Measurements from ENCODE around the gene RIPPLY2.

The RIPPLY2 gene

DNA sequence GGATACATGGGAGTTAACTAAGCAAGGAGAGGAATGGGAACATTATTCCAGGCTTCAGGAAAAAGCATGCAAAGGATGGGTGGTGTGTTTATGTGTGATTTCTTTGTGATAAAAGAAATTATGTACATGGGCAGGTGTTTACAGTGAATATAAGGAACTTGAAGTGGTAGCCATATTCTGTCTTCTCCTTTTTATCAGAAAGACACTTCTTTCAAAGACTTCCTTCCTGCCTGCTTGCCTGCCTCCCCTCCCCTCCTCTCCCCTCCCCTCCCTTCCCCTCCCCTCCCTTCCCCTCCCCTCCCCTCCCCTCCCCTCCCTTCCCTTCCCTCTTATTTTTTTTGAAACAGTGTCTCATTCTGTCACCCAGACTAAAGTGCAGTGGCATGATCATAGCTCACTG lies 20.7 kb downstream of the RIPPLY2 start:
- H3K27me3 ChIP-seq (ENCODE audit: control insufficient read depth, insufficient read depth, low read length, poor library complexity, severe bottlenecking), result no peaks in the 10 kb centered on the region
- peaks cover 5% of the 10 kb centered on the region for H3K4me1 ChIP-seq (ENCODE audit: control insufficient read depth, insufficient read depth, low read length)

DNA sequence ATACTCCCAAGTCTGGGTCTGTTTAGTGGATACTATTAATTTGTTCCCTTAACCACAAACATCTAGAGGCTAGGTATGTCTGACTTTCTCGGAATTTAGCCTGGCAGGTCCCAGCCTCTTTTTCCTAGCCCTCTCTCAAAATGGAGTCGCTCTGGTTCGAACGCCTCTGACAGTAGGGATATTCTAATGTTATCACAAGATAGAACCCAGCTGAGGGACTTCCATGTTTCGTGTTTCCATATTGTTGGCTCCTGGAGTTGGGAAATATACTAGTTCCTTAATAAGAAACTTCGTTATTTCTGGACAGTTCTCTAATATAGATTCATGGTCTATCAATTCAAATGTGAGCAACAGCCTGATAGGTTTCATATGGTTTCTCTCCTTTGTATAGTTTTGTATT lies 22.7 kb downstream of the RIPPLY2 start:
- no peaks in the 10 kb centered on the region for H3K27me3 ChIP-seq (ENCODE audit: control insufficient read depth, insufficient read depth, low read length, poor library complexity, severe bottlenecking)
- H3K9me3 ChIP-seq (ENCODE audit: control insufficient read depth, low read length), result no peaks in the 10 kb centered on the region
- 96 to 97% methylated on average over 6 of the region's 6 CpGs for whole genome bisulfite sequencing, 2 experiments
- H3K36me3 ChIP-seq (ENCODE audit: control insufficient read depth, insufficient read depth, low read length), result no peaks in the 10 kb centered on the region
- H3K4me3 ChIP-seq (ENCODE audit: insufficient read depth, low read depth, low read length), result no peak overlapping the region
- peaks cover 5% of the 10 kb centered on the region for H3K4me1 ChIP-seq (ENCODE audit: control insufficient read depth, insufficient read depth, low read length)
- no peak overlapping the region for H3K27ac ChIP-seq (ENCODE audit: insufficient read depth, low read depth, low read length, poor library complexity, severe bottlenecking)

More for the DNA sequence above, 20.7 kb downstream of the RIPPLY2 start:
- Histone ChIP-seq H3K4me3 (ENCODE audit: insufficient read depth, low read depth, low read length) (no peak overlapping the region), H3K36me3 (ENCODE audit: control insufficient read depth, insufficient read depth, low read length) (no peaks in the 10 kb centered on the region), H3K27ac (ENCODE audit: insufficient read depth, low read depth, low read length, poor library complexity, severe bottlenecking) (no peak overlapping the region), H3K9me3 (ENCODE audit: control insufficient read depth, low read length) (no peaks in the 10 kb centered on the region)

DNA sequence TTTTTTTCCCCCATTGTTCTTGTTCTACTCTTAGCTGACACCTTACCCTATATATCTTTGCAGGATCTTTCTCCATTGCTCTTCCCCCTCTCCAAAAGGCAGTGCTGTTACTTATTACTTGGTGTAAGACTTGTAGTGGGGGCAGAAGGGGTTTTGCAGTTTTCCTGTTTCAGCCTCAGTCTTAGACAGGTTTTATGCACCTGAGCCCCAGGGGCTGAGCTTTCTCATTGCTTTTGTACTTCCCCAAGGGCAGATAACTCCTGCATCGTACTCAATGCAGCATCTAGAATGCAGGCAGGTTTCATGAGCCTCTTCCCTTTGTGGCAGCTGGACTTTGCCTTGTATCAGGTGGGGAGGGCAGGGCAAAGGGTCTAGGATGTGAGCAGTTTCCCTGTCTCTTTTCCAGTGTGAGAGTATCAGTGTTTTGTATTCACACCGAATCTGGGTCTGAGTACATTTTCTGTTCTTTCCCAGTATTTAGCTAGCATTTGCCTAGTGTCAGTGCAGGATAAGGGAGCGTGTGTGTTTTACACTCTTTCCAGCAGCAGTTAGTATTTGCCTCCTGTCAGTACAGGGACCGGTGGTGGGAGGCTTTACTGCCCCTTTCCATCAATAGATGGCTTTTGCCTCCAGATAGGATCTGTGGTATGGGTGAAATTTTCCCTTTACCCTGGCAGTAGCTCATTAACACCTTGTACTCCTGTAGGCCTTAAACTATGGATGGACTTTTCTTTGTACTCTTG lies 25.9 kb downstream of the RIPPLY2 start:
- Histone ChIP-seq H3K27me3 (ENCODE audit: control insufficient read depth, insufficient read depth, low read length, poor library complexity, severe bottlenecking) (no peaks in the 10 kb centered on the region), H3K9me3 (ENCODE audit: control insufficient read depth, low read length) (no peaks in the 10 kb centered on the region), H3K4me3 (ENCODE audit: insufficient read depth, low read depth, low read length) (no peak overlapping the region), H3K4me1 (ENCODE audit: control insufficient read depth, insufficient read depth, low read length) (peaks cover 5% of the 10 kb centered on the region), H3K27ac (ENCODE audit: insufficient read depth, low read depth, low read length, poor library complexity, severe bottlenecking) (no peak overlapping the region), H3K36me3 (ENCODE audit: control insufficient read depth, insufficient read depth, low read length) (no peaks in the 10 kb centered on the region)
- WGBS, 2 experiments, result 81 to 85% methylated on average over 4 of the region's 4 CpGs

DNA sequence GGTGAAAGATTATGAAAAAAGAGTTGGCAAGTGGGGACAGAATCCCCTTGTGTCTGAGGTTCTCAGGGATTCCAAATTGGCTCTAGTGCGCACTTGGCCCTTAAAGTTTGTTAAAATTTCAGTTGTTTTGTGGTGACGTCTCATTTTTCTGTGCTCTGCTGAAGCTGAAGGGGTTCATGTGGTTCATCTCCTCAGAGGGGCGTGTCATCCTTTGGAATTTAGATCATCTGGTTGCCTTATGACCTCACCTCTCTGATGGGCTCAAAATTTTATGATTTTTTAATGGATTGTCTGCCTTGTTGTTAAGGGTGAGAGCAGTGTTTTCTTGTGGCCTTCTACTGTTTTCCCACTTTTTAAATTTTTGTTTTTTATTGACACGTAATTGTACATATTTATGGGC lies 26.6 kb downstream of the RIPPLY2 start:
- no peak overlapping the region for H3K27ac ChIP-seq (ENCODE audit: insufficient read depth, low read depth, low read length, poor library complexity, severe bottlenecking)
- H3K9me3 ChIP-seq (ENCODE audit: control insufficient read depth, low read length), result no peaks in the 10 kb centered on the region
- H3K4me1 ChIP-seq (ENCODE audit: control insufficient read depth, insufficient read depth, low read length), result peaks cover 5% of the 10 kb centered on the region
- no peaks in the 10 kb centered on the region for H3K27me3 ChIP-seq (ENCODE audit: control insufficient read depth, insufficient read depth, low read length, poor library complexity, severe bottlenecking)
- 92 to 93% methylated on average over 3 to 4 of the region's 4 CpGs for WGBS, 2 experiments
- H3K4me3 ChIP-seq (ENCODE audit: insufficient read depth, low read depth, low read length), result no peak overlapping the region
- no peaks in the 10 kb centered on the region for H3K36me3 ChIP-seq (ENCODE audit: control insufficient read depth, insufficient read depth, low read length)

DNA sequence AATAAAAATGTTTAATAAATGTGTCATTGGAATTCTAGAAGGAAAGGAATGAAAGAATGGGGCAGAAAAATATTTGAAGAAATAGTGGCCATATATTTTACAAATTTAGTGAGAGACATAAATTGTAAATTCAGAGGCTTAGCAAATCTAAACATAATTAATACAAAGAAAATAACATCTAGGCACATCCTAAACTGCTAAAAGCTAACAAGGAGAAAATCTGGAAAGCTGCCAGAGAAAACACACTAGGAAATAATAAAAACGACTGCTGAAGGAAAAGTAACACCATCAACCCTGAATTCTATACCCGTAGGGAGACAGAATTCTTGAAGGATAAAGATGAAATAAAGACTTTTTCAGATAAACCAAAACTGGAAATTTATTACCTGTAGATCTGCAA lies 30.1 kb downstream of the RIPPLY2 start:
- H3K27ac ChIP-seq (ENCODE audit: insufficient read depth, low read depth, low read length, poor library complexity, severe bottlenecking), result no peak overlapping the region
- no peaks in the 10 kb centered on the region for H3K27me3 ChIP-seq (ENCODE audit: control insufficient read depth, insufficient read depth, low read length, poor library complexity, severe bottlenecking)
- 80 to 93% methylated on average over 1 to 2 of the region's 2 CpGs for WGBS, 2 experiments

DNA sequence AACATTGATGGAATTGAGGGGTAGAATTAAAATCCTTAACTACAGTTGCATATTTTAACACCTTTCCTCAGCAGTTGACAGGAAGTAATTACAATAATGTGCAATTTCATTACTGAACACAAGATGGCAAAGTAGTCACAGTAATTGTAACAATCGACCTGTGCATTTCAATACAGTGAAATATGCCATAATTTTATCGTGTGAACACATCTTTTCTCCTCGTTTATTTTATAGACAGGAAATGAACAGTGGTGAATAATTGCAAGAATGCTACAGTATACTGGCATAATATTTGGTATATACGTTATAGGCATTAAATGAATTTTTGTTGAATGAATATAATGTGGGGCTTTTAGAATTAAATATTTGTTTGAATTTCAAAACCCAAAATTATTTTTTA lies 31.4 kb downstream of the RIPPLY2 start:
- Histone ChIP-seq H3K4me3 (ENCODE audit: insufficient read depth, low read depth, low read length) (no peak overlapping the region), H3K27ac (ENCODE audit: insufficient read depth, low read depth, low read length, poor library complexity, severe bottlenecking) (no peak overlapping the region), H3K27me3 (ENCODE audit: control insufficient read depth, insufficient read depth, low read length, poor library complexity, severe bottlenecking) (no peaks in the 10 kb centered on the region), H3K36me3 (ENCODE audit: control insufficient read depth, insufficient read depth, low read length) (no peaks in the 10 kb centered on the region), H3K9me3 (ENCODE audit: control insufficient read depth, low read length) (no peaks in the 10 kb centered on the region), H3K4me1 (ENCODE audit: control insufficient read depth, insufficient read depth, low read length) (no peaks in the 10 kb centered on the region)
- WGBS, 2 experiments, result 55 to 61% methylated on average over 4 of the region's 4 CpGs

More for the DNA sequence above, 30.1 kb downstream of the RIPPLY2 start:
- no peaks in the 10 kb centered on the region for H3K36me3 ChIP-seq (ENCODE audit: control insufficient read depth, insufficient read depth, low read length)
- H3K9me3 ChIP-seq (ENCODE audit: control insufficient read depth, low read length), result no peaks in the 10 kb centered on the region
- H3K4me3 ChIP-seq (ENCODE audit: insufficient read depth, low read depth, low read length), result no peak overlapping the region
- H3K4me1 ChIP-seq (ENCODE audit: control insufficient read depth, insufficient read depth, low read length), result no peaks in the 10 kb centered on the region

DNA sequence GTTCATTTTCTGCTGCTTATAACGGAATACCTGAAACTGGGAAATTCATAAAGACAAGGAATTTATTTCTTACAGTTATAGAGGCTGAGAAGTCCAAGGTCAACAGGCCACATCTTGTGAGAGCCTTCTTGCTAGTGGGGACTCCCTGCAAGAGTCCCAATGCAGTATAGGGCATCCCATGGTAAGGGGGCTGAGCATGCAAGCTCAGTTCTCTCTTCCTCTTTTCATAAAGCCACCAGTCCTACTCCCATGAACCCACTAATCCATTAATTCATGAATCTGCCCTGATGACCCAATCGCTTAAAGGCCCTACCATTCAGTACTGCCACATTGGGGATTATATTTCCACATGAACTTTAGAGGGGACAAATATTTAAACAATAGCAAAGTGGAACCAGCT lies 32.8 kb downstream of the RIPPLY2 start:
- 98 to 100% methylated on average over 2 of the region's 2 CpGs for WGBS, 2 experiments
- H3K9me3 ChIP-seq (ENCODE audit: control insufficient read depth, low read length), result no peaks in the 10 kb centered on the region
- no peaks in the 10 kb centered on the region for H3K36me3 ChIP-seq (ENCODE audit: control insufficient read depth, insufficient read depth, low read length)
- H3K4me3 ChIP-seq (ENCODE audit: insufficient read depth, low read depth, low read length), result no peak overlapping the region
- H3K27ac ChIP-seq (ENCODE audit: insufficient read depth, low read depth, low read length, poor library complexity, severe bottlenecking), result no peak overlapping the region
- no peaks in the 10 kb centered on the region for H3K4me1 ChIP-seq (ENCODE audit: control insufficient read depth, insufficient read depth, low read length)
- H3K27me3 ChIP-seq (ENCODE audit: control insufficient read depth, insufficient read depth, low read length, poor library complexity, severe bottlenecking), result no peaks in the 10 kb centered on the region

DNA sequence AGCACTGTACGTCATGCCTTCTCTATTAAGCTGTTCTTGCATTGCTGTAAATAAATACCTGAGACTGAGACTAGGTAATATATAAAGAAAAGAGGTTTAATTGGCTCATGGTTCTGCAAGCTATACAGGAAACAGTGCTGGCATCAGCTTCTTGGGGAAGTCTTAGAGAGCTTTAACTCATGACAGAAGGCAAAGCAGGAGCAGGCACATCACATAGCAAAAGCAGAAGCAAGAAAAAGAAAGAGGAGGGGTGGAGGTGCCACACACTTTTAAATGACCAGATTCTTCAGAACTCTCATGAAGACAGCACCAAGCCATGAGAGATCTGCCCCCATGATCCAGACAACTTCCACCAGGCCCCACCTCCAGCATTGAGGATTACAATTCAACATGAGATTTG lies 36.5 kb downstream of the RIPPLY2 start:
- Histone ChIP-seq H3K9me3 (ENCODE audit: control insufficient read depth, low read length) (no peaks in the 10 kb centered on the region), H3K36me3 (ENCODE audit: control insufficient read depth, insufficient read depth, low read length) (no peaks in the 10 kb centered on the region), H3K27ac (ENCODE audit: insufficient read depth, low read depth, low read length, poor library complexity, severe bottlenecking) (no peak overlapping the region), H3K27me3 (ENCODE audit: control insufficient read depth, insufficient read depth, low read length, poor library complexity, severe bottlenecking) (no peaks in the 10 kb centered on the region), H3K4me1 (ENCODE audit: control insufficient read depth, insufficient read depth, low read length) (no peaks in the 10 kb centered on the region), H3K4me3 (ENCODE audit: insufficient read depth, low read depth, low read length) (no peak overlapping the region)
- WGBS, 2 experiments, result 77 to 88% methylated on average over 1 of the region's 1 CpG

DNA sequence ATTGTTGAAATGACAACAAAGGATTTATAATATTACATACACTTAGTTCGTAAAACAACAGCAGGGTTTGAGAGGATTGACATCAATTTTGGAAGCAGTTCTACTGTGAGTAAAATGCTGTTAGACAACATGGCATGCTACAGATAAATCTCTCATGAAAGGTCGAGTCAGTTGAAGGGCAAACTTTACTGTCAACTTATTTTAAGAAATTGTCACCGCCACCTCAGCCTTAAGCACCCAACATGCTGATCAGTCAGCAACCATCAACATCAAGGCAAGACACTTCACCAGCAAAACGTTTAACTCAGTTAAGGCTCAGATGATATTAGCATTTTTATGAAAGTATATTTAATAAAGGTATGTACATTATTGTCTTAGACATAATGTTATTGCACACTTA lies 37.4 kb downstream of the RIPPLY2 start:
- Histone ChIP-seq H3K4me3 (ENCODE audit: insufficient read depth, low read depth, low read length) (no peak overlapping the region), H3K27ac (ENCODE audit: insufficient read depth, low read depth, low read length, poor library complexity, severe bottlenecking) (no peak overlapping the region), H3K36me3 (ENCODE audit: control insufficient read depth, insufficient read depth, low read length) (no peaks in the 10 kb centered on the region), H3K27me3 (ENCODE audit: control insufficient read depth, insufficient read depth, low read length, poor library complexity, severe bottlenecking) (no peaks in the 10 kb centered on the region), H3K4me1 (ENCODE audit: control insufficient read depth, insufficient read depth, low read length) (no peaks in the 10 kb centered on the region), H3K9me3 (ENCODE audit: control insufficient read depth, low read length) (no peaks in the 10 kb centered on the region)
- WGBS, 2 experiments, result 97 to 98% methylated on average over 3 of the region's 4 CpGs

DNA sequence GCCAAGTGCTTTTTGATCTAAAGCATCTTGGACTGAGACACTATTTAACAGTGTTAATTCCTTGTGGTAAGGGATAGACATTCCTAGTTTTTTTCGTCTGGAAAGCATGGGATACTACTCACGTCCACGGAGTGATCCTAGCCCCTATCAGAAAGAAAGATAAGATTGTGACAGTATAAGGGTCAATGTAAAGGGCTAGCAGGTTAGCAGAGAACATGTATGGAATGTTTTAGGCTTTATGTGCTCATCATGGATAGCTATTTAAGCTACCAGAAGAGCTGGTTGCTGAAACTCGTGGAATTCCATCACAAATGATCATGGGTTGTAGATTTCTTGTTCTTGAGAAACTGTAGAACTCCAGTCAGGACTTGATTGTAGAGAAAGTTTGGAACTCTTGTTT lies 38.4 kb downstream of the RIPPLY2 start:
- H3K27ac ChIP-seq (ENCODE audit: insufficient read depth, low read depth, low read length, poor library complexity, severe bottlenecking), result no peak overlapping the region
- WGBS, 2 experiments, result 96% methylated on average over 4 of the region's 4 CpGs
- no peaks in the 10 kb centered on the region for H3K4me1 ChIP-seq (ENCODE audit: control insufficient read depth, insufficient read depth, low read length)
- no peaks in the 10 kb centered on the region for H3K27me3 ChIP-seq (ENCODE audit: control insufficient read depth, insufficient read depth, low read length, poor library complexity, severe bottlenecking)
- H3K9me3 ChIP-seq (ENCODE audit: control insufficient read depth, low read length), result no peaks in the 10 kb centered on the region
- no peaks in the 10 kb centered on the region for H3K36me3 ChIP-seq (ENCODE audit: control insufficient read depth, insufficient read depth, low read length)
- no peak overlapping the region for H3K4me3 ChIP-seq (ENCODE audit: insufficient read depth, low read depth, low read length)

DNA sequence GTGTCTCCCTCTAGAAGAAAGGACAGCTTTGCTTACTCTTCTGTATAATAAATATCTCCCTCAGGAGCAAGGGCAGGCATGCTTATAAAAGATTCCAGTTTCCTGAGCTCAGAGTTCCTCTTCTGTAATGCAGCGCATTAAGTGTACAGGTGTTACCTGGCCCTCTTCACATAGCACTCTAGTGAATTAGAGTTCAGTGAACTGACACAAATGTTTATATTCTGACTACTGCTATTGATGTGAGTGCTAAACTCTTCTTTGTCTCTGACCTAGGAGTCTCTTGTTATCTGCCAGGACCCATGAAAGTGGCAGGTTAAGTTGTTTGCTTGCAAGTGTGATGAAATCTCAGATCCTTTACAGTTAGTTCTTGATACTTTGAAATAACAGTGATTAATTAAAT lies 39.9 kb downstream of the RIPPLY2 start:
- H3K4me3 ChIP-seq (ENCODE audit: insufficient read depth, low read depth, low read length), result no peak overlapping the region
- WGBS, 2 experiments, result 97 to 100% methylated on average over 1 of the region's 1 CpG

More for the DNA sequence above, 39.9 kb downstream of the RIPPLY2 start:
- H3K9me3 ChIP-seq (ENCODE audit: control insufficient read depth, low read length), result no peaks in the 10 kb centered on the region
- H3K4me1 ChIP-seq (ENCODE audit: control insufficient read depth, insufficient read depth, low read length), result no peaks in the 10 kb centered on the region
- H3K27me3 ChIP-seq (ENCODE audit: control insufficient read depth, insufficient read depth, low read length, poor library complexity, severe bottlenecking), result no peaks in the 10 kb centered on the region
- no peak overlapping the region for H3K27ac ChIP-seq (ENCODE audit: insufficient read depth, low read depth, low read length, poor library complexity, severe bottlenecking)
- no peaks in the 10 kb centered on the region for H3K36me3 ChIP-seq (ENCODE audit: control insufficient read depth, insufficient read depth, low read length)

All from ectodermal cell (in vitro differentiated cells).